Stimulated activated CD4-positive, alpha-beta T cell treated with anti-CD3 and anti-CD28 coated beads, Interleukin-1b, Interleukin-23, amount 100 ng/mL, for 24 hours (primary cell): Measurements from ENCODE around the gene NFKBIE.
"Not testable (repeated sequence)": the region's sequence is repeated elsewhere in the genome, so short reads cannot be mapped to it uniquely, and the experiment has no call there.

ENCODE experiments used
- DNase-seq, 4 experiments: peaks; one replicate each; pipeline ENCODE4 v3.0.0-alpha.2; 2020; ENCODE audit warnings: low read depth in 4 of 4, low spot score in 1 of 4

NFKBIE gene

GRCh38 chr6:44245912-44246662 is 19.3 kb downstream of the NFKBIE start:
- DNase-seq, result peak; percentile 73 to 85 (median 80)

- no peak for DNase-seq
Observed at GRCh38 chr6:44245391-44245911, 19.9 kb downstream of the NFKBIE start.

GRCh38 chr6:44243345-44243744 is 22.0 kb downstream of the NFKBIE start:
- no peak for DNase-seq

GRCh38 chr6:44238687-44239350 is 26.5 kb downstream of the NFKBIE start:
- DNase-seq, result no peak

- DNase-seq, result peak in 3 of 4 experiments; percentile 60 to 72 (median 67)
Observed at GRCh38 chr6:44237813-44238433, 27.4 kb downstream of the NFKBIE start.

- peak in 1 of 4 experiments; percentile 67 for DNase-seq
Observed at GRCh38 chr6:44237021-44237812, 28.1 kb downstream of the NFKBIE start.

- DNase-seq, result no peak
Observed at GRCh38 chr6:44235891-44236516, 29.3 kb downstream of the NFKBIE start.

GRCh38 chr6:44235269-44235668 is 30.1 kb downstream of the NFKBIE start:
- DNase-seq, result no peak

GRCh38 chr6:44234101-44235025 is 31.0 kb downstream of the NFKBIE start:
- no peak for DNase-seq

- DNase-seq, result no peak
Observed at GRCh38 chr6:44233567-44234100, 31.7 kb downstream of the NFKBIE start.

GRCh38 chr6:44232676-44233566 is 32.4 kb downstream of the NFKBIE start:
- DNase-seq, result no peak

GRCh38 chr6:44231426-44231825 is 33.9 kb downstream of the NFKBIE start:
- DNase-seq, result not testable (repeated sequence)

- DNase-seq, result no peak
Observed at GRCh38 chr6:44230034-44230675, 35.2 kb downstream of the NFKBIE start.

- no peak for DNase-seq
Observed at GRCh38 chr6:44229376-44230033, 35.8 kb downstream of the NFKBIE start.

- no peak for DNase-seq
Observed at GRCh38 chr6:44228836-44229235, 36.5 kb downstream of the NFKBIE start.

GRCh38 chr6:44228433-44228832 is 36.9 kb downstream of the NFKBIE start:
- DNase-seq, result no peak

- no peak for DNase-seq
Observed at GRCh38 chr6:44228031-44228430, 37.3 kb downstream of the NFKBIE start.
